ENCODE data around the gene CD164. TPM values are rescaled to one million over a fixed set of nuclear protein-coding genes. Genes with fewer than 3 reads are reported as not detected.

Gene CD164
- total RNA-seq, 4 donors from 2014 or later, result 87.2 to 198 (median 166) TPM

DNA sequence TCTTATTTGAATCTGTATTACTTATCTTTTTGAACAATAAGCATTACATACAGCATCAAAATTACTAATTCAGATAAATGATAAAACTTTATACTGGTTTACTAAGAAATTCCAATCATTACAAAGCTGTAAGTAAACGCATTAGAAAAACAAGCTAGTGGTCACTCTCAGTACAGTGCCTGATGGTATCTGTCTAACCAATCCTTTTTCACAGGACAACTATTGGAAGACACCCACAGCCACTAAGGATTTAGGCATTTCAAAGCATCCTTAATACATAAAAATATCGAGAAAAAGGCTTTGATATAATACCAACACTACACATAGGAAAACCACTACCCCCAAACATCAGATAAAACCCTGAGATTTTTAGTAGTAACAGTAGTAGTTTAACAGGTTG is 2.6 kb downstream of the CD164 start:
- TF ChIP-seq POLR2A (IDR thresholded peaks at IDR 0.05), result no peak
- TF ChIP-seq, protein P1, sequence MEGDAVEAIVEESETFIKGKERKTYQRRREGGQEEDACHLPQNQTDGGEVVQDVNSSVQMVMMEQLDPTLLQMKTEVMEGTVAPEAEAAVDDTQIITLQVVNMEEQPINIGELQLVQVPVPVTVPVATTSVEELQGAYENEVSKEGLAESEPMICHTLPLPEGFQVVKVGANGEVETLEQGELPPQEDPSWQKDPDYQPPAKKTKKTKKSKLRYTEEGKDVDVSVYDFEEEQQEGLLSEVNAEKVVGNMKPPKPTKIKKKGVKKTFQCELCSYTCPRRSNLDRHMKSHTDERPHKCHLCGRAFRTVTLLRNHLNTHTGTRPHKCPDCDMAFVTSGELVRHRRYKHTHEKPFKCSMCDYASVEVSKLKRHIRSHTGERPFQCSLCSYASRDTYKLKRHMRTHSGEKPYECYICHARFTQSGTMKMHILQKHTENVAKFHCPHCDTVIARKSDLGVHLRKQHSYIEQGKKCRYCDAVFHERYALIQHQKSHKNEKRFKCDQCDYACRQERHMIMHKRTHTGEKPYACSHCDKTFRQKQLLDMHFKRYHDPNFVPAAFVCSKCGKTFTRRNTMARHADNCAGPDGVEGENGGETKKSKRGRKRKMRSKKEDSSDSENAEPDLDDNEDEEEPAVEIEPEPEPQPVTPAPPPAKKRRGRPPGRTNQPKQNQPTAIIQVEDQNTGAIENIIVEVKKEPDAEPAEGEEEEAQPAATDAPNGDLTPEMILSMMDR (IDR thresholded peaks at IDR 0.05), result no peak
- TF ChIP-seq EP300 (IDR thresholded peaks at IDR 0.05), result no peak
- no peak for TF ChIP-seq POLR2AphosphoS5 (IDR thresholded peaks at IDR 0.05)
- ATAC-seq, result no peak
- Histone ChIP-seq H3K9me3 (no peaks in the 10 kb centered on the region), H3K4me1 (peaks cover 0 to 62% (median 16%) of the 10 kb centered on the region in 3 donors), H3K27ac (peak overlapping the region in 2 of 4 donors; percentile 98 to 100), H3K36me3 (peaks cover 5 to 37% of the 10 kb centered on the region in 2 donors), H3K4me3 (peak overlapping the region; percentile 47 to 88), H3K27me3 (no peaks in the 10 kb centered on the region)
- WGBS, 2 donors (ENCODE audit: low coverage in 1 of 2), result 33 to 38% methylated on average over 2 of the region's 2 CpGs

DNA sequence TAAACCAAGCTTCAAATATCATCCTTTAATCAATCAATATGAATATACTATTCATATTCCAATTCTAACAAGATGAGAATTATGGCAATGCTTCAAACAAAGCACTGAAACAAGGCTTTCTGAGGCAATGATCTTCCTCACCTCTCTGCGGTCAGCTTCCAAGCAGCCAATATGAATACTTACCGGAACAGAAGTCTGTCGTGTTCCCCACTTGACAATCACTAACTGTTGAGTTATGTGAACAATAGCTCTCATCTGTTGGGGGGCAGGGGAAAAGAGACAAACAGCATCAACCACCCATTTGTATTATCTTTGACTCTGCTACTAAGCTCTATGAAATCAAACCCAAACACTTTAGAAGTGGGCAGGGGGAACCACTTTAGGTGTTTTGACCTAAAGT is 4.5 kb downstream of the CD164 start:
- Histone ChIP-seq H3K27me3 (no peaks in the 10 kb centered on the region), H3K36me3 (peaks cover 9 to 54% of the 10 kb centered on the region in 2 donors), H3K4me1 (peaks cover 0 to 67% (median 9%) of the 10 kb centered on the region in 3 donors), H3K27ac (no peak overlapping the region), H3K4me3 (no peak overlapping the region), H3K9me3 (no peaks in the 10 kb centered on the region)
- ATAC-seq, result no peak
- TF ChIP-seq POLR2AphosphoS5 (IDR thresholded peaks at IDR 0.05), result no peak
- TF ChIP-seq POLR2A (IDR thresholded peaks at IDR 0.05), result no peak
- TF ChIP-seq, protein P1 (IDR thresholded peaks at IDR 0.05), result no peak
- TF ChIP-seq EP300 (IDR thresholded peaks at IDR 0.05), result no peak
- 74 to 80% methylated on average over 1 to 3 of the region's 3 CpGs for WGBS, 2 donors (ENCODE audit: low coverage in 1 of 2)

DNA sequence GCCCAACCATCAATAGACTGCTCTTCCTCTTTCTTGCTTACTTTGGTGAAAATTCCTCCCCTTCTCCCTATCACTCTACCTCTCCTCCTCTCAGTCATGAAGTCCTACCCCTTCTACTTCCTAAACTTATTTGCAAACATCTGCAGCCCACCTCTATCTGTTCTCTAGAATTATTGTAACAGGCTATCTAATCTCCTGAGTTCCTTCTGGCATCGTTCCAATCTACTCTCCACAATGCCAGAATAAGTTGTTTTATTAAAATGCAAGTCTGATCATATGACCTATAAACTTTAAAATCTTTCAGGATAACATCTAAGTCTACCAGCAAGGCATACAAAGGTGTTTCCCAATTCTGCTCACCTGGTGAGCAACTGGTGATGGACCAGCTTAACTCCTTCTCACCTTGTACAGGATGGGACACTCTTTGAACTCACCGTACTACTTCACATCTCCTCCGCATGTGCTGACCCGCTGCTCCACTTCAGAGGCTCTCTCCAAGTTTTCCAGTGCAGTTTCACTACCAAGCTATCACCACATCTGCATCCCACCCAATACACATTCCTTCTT is 7.9 kb downstream of the CD164 start:
- WGBS, 2 donors (ENCODE audit: low coverage in 1 of 2), result 65 to 90% methylated on average over 4 of the region's 4 CpGs
- Histone ChIP-seq H3K36me3 (peaks cover 9 to 79% of the 10 kb centered on the region in 2 donors), H3K4me3 (no peak overlapping the region), H3K27ac (no peak overlapping the region), H3K4me1 (peaks cover 3 to 82% (median 3%) of the 10 kb centered on the region in 3 donors), H3K9me3 (no peaks in the 10 kb centered on the region), H3K27me3 (no peaks in the 10 kb centered on the region)
- TF ChIP-seq POLR2A (IDR thresholded peaks at IDR 0.05), result no peak
- no peak for TF ChIP-seq EP300 (IDR thresholded peaks at IDR 0.05)
- TF ChIP-seq, protein P1 (IDR thresholded peaks at IDR 0.05), result no peak
- TF ChIP-seq POLR2AphosphoS5 (IDR thresholded peaks at IDR 0.05), result no peak
- no peak for ATAC-seq

DNA sequence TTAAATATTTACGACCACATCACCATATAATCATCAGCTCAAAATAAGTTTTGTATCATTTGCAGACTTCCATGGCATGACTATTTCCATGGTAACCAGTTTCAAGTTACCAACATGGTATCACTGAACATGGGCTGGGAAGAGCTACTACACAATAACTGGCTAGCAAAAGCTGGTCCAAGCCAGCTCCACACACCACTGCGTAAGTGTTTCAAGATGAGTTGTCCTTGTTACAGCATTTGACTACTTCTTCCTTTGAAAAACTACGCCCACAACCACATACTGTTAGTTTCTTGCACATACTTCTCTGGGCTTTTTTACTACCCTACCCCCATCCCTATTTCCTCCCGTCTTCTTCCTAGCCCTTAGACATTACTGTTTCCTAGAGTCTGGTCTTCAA is 8.5 kb downstream of the CD164 start:
- no peak for ATAC-seq
- Histone ChIP-seq H3K27ac (no peak overlapping the region), H3K9me3 (no peaks in the 10 kb centered on the region), H3K4me3 (no peak overlapping the region), H3K27me3 (no peaks in the 10 kb centered on the region), H3K36me3 (peaks cover 9 to 86% of the 10 kb centered on the region in 2 donors), H3K4me1 (peaks cover 0 to 76% (median 3%) of the 10 kb centered on the region in 3 donors)
- 83 to 85% methylated on average over 4 of the region's 4 CpGs for WGBS, 2 donors (ENCODE audit: low coverage in 1 of 2)
- no peak for TF ChIP-seq POLR2A (IDR thresholded peaks at IDR 0.05)
- no peak for TF ChIP-seq EP300 (IDR thresholded peaks at IDR 0.05)
- TF ChIP-seq, protein P1 (IDR thresholded peaks at IDR 0.05), result no peak
- no peak for TF ChIP-seq POLR2AphosphoS5 (IDR thresholded peaks at IDR 0.05)

DNA sequence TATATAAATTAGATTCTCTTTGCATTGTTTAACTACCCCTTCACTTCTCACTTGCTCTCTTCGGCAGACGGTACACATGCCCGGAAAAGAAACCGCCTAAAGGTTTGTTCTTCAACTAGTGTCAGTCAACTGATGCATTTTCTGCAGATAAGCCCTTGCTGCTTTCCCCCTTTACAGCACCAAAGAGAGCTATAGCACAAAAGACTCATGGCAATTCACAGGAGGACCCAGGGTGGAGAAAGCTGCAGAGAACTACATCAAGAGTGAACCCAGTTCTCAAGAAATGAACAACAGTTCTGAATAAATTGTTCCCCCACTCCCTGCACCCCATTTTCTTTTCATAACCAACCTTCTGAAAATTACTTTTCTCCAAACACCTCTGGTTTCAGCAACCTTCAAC is 8.9 kb downstream of the CD164 start:
- H3K36me3 ChIP-seq, result peaks cover 9 to 89% of the 10 kb centered on the region in 2 donors
- peaks cover 0 to 72% (median 3%) of the 10 kb centered on the region in 3 donors for H3K4me1 ChIP-seq
- no peak overlapping the region for H3K27ac ChIP-seq
- TF ChIP-seq EP300 (IDR thresholded peaks at IDR 0.05) (no peak), POLR2A (IDR thresholded peaks at IDR 0.05) (no peak), POLR2AphosphoS5 (IDR thresholded peaks at IDR 0.05) (no peak)
- TF ChIP-seq, protein P1 (IDR thresholded peaks at IDR 0.05), result no peak
- no peaks in the 10 kb centered on the region for H3K9me3 ChIP-seq
- WGBS, 2 donors (ENCODE audit: low coverage in 1 of 2), result 83 to 90% methylated on average over 2 to 4 of the region's 4 CpGs
- no peak overlapping the region for H3K4me3 ChIP-seq
- ATAC-seq, result no peak
- H3K27me3 ChIP-seq, result no peaks in the 10 kb centered on the region

Data from gastroesophageal sphincter (tissue), 4 donors.